Neural progenitor cell (in vitro differentiated cells): ENCODE data around the gene CD2BP2. TPM values are rescaled to one million over a fixed set of nuclear protein-coding genes. Genes with fewer than 3 reads are reported as not detected.

Experiments used
- DNase-seq: peaks from one replicate; pipeline ENCODE4 v3.0.0-alpha.2; 2016; ENCODE audit warnings: low spot score
- H2AFZ ChIP-seq: fragments of 200-600 bp; sonication (generic); replicated peaks from 2 replicates; pipeline ENCODE4 v1.6.1; 2016; ENCODE audit warnings: antibody characterized with exemption
- H3F3A ChIP-seq: fragments of 200-600 bp; sonication (generic); 2 replicates; pipeline ENCODE4 v1.6.1; 2016; ENCODE audit warnings: antibody characterized with exemption, low read depth
- H3K27ac ChIP-seq: fragments of 200-600 bp; sonication (generic); 2 replicates; pipeline ENCODE4 v1.5.1; 2016; ENCODE audit warnings: mild to moderate bottlenecking
- H3K27me3 ChIP-seq: fragments of 200-600 bp; sonication (generic); 2 replicates; pipeline ENCODE4 v1.6.1; 2016; ENCODE audit warnings: mild to moderate bottlenecking, moderate library complexity
- H3K36me3 ChIP-seq: fragments of 200-600 bp; sonication (generic); 2 replicates; pipeline ENCODE4 v1.5.1; 2016
- H3K4me1 ChIP-seq: fragments of 200-600 bp; sonication (generic); 2 replicates; pipeline ENCODE4 v1.6.1; 2016; ENCODE audit warnings: mixed run types
- H3K4me2 ChIP-seq: fragments of 200-600 bp; sonication (generic); 2 replicates; pipeline ENCODE4 v1.6.1; 2016
- H3K4me3 ChIP-seq: fragments of 200-600 bp; sonication (generic); 2 replicates; pipeline ENCODE4 v1.5.1; 2016
- H3K79me2 ChIP-seq: fragments of 200-600 bp; sonication (generic); 2 replicates; pipeline ENCODE4 v1.6.1; 2016; ENCODE audit warnings: low read depth
- H3K9ac ChIP-seq: fragments of 200-600 bp; sonication (generic); 2 replicates; pipeline ENCODE4 v1.6.1; 2016
- H3K9me3 ChIP-seq: fragments of 200-600 bp; sonication (generic); 2 replicates; pipeline ENCODE4 v1.5.1; 2016; ENCODE audit warnings: low read depth
- H4K20me1 ChIP-seq: fragments of 200-600 bp; sonication (generic); 2 replicates; pipeline ENCODE4 v1.6.1; 2016; ENCODE audit warnings: low read depth
- H3K27ac Mint-ChIP-seq: 3 replicates; pipeline ENCODE4 v1.8.0; 2021; ENCODE audit warnings: mixed read lengths
- H3K27me3 Mint-ChIP-seq: 2 replicates; pipeline ENCODE4 v1.8.0; 2022; ENCODE audit warnings: low read depth, mild to moderate bottlenecking, inconsistent platforms, moderate library complexity, mixed read lengths; ENCODE audit not compliant: insufficient read depth
- H3K36me3 Mint-ChIP-seq: 3 replicates; pipeline ENCODE4 v1.8.0; 2021; ENCODE audit warnings: mixed read lengths
- H3K4me1 Mint-ChIP-seq: 3 replicates; pipeline ENCODE4 v1.8.0; 2021; ENCODE audit warnings: mixed read lengths
- H3K4me3 Mint-ChIP-seq: 3 replicates; pipeline ENCODE4 v1.8.0; 2021; ENCODE audit warnings: mild to moderate bottlenecking, moderate library complexity, mixed read lengths
- H3K9me3 Mint-ChIP-seq: 3 replicates; pipeline ENCODE4 v1.8.0; 2020; ENCODE audit warnings: mixed read lengths
- CTCF ChIP-seq: fragments of 200-600 bp; sonication (generic); IDR thresholded peaks from 2 replicates; pipeline ENCODE4 v1.5.1; 2017; ENCODE audit warnings: antibody characterized with exemption, mild to moderate bottlenecking
- EZH2 ChIP-seq: fragments of 200-600 bp; sonication (generic); IDR thresholded peaks from 2 replicates; pipeline ENCODE4 v1.6.1; 2017; ENCODE audit warnings: antibody characterized with exemption, mild to moderate bottlenecking, moderate library complexity
- EZH2phosphoT487 ChIP-seq: fragments of 200-600 bp; sonication (generic); IDR thresholded peaks from 2 replicates; pipeline ENCODE4 v1.6.1; 2017; ENCODE audit warnings: antibody characterized with exemption
- total RNA-seq: library from RNA; depleted of rRNA; stranded (reverse); fragments of >200 nt; gene quantifications from 2 replicates; pipeline ENCODE4 v1.2.3, GENCODE V29; 2015; ENCODE audit warnings: low replicate concordance

The CD2BP2 gene
- total RNA-seq, 1 donor from 2014 or later, result 30.4 TPM

GRCh38 chr16:30380803-30381208 is 25.7 kb upstream of the CD2BP2 start:
- TF ChIP-seq CTCF, result no peak
- no peak for TF ChIP-seq EZH2phosphoT487
- TF ChIP-seq EZH2, result no peak
- Mint-ChIP-seq H3K4me3 (peak overlapping the region; percentile 73), H3K9me3 (no peaks in the 10 kb centered on the region), H3K27ac (no peak overlapping the region), H3K27me3 (peaks cover 2% of the 10 kb centered on the region), H3K36me3 (peaks cover 3% of the 10 kb centered on the region), H3K4me1 (peaks cover 29% of the 10 kb centered on the region)
- Histone ChIP-seq H3K27me3 (no peaks in the 10 kb centered on the region), H2AFZ (no peak overlapping the region), H3K79me2 (peaks cover 16% of the 10 kb centered on the region), H3K27ac (no peak overlapping the region), H3K4me1 (peaks cover 14% of the 10 kb centered on the region), H3K9me3 (no peaks in the 10 kb centered on the region), H3K36me3 (no peaks in the 10 kb centered on the region), H3K4me2 (no peak overlapping the region), H3F3A (peaks cover 27% of the 10 kb centered on the region), H3K9ac (no peak overlapping the region), H3K4me3 (no peak overlapping the region), H4K20me1 (peaks cover 6% of the 10 kb centered on the region)
- DNase-seq, result no peak

DNA sequence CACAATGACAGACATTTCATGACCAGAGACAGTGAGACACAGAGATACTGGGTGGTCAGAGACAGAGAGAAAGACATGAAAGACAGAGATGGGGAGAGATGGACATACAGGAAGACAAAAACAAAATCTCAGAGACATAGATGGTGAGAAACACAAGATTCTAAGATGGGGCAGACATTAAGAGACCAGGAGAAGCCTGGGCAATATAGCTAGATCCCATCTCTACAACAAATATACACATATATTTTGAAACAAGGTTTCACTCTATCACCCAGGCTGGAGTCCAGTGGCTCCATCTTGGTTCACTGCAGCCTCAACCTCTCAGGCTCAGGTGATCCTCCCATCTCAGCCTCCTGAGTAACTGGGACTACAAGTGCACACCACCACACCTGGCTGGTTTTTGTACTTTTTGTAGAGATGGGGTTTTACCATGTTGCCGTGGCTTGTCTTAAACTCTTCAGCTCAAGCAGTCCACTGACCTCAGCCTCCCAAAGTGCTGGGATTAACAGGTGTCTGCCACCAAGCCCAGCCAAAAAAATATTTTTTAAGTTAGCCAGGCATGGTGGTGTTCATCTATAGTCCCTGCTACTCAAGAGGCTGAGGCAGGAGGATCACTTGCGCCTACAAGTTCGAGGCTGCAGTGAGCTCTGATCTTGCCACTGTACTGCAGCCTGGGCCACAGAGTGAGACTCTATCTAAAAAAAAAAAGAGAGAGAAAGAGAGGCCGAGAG is 25.1 kb upstream of the CD2BP2 start:
- H3K27ac Mint-ChIP-seq, result peak overlapping the region; percentile 85
- Histone ChIP-seq H4K20me1 (peaks cover 6% of the 10 kb centered on the region), H3K79me2 (peaks cover 16% of the 10 kb centered on the region), H3K27me3 (no peaks in the 10 kb centered on the region), H3K4me2 (peak overlapping the region; percentile 79), H3K36me3 (no peaks in the 10 kb centered on the region), H3F3A (peaks cover 27% of the 10 kb centered on the region), H3K4me3 (no peak overlapping the region), H2AFZ (no peak overlapping the region), H3K27ac (no peak overlapping the region), H3K4me1 (peaks cover 17% of the 10 kb centered on the region), H3K9ac (no peak overlapping the region), H3K9me3 (no peaks in the 10 kb centered on the region)
- peaks cover 3% of the 10 kb centered on the region for H3K36me3 Mint-ChIP-seq
- DNase-seq, result no peak
- peak overlapping the region; percentile 95 for H3K4me3 Mint-ChIP-seq
- no peaks in the 10 kb centered on the region for H3K9me3 Mint-ChIP-seq
- TF ChIP-seq EZH2phosphoT487, result no peak
- TF ChIP-seq EZH2, result no peak
- TF ChIP-seq CTCF, result no peak
- H3K27me3 Mint-ChIP-seq, result no peaks in the 10 kb centered on the region
- H3K4me1 Mint-ChIP-seq, result peaks cover 33% of the 10 kb centered on the region

DNA sequence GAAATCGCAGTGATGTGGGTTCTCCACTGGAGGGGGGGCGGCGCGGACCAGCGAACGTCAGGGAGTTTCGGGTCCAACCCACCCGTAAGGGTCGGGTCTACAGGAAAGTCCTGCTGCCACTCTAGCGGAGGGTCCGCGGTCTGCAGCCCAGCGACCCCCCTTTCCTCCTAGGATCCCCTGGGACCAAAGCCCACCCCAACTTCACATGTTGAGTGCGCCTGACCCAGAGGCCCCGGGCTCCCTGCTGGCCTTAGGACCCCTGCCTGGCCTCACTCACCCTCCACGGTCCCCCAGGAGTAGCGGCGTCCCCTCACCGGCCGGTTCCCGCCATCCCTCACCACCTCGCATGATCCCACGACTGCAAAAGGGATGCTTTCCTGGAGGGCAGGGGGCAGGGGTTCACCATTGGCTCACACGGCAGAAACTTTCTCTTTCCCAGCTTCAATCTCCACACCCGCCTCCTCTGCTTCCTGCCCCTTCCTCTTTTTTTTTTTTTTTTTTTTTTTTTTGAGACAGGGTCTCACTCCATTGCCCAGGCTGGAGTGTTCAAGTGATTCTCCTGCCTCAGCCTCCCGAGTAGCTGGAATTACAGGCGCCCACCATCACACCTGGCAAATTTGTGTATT is 24.2 kb upstream of the CD2BP2 start:
- no peak for DNase-seq
- peaks cover 27% of the 10 kb centered on the region for H3F3A ChIP-seq
- H3K9ac ChIP-seq, result peak overlapping the region; percentile 47
- H3K27me3 Mint-ChIP-seq, result no peaks in the 10 kb centered on the region
- TF ChIP-seq EZH2phosphoT487 (no peak), CTCF (no peak), EZH2 (no peak)
- H3K4me3 ChIP-seq, result peak overlapping the region; percentile 62
- peak overlapping the region; percentile 79 for H3K4me2 ChIP-seq
- no peak overlapping the region for H2AFZ ChIP-seq
- peaks cover 19% of the 10 kb centered on the region for H3K4me1 ChIP-seq
- peaks cover 3% of the 10 kb centered on the region for H3K36me3 Mint-ChIP-seq
- H3K9me3 ChIP-seq, result no peaks in the 10 kb centered on the region
- H3K27ac ChIP-seq, result peak overlapping the region; percentile 60
- peak overlapping the region; percentile 95 for H3K4me3 Mint-ChIP-seq
- H3K27ac Mint-ChIP-seq, result no peak overlapping the region
- peaks cover 16% of the 10 kb centered on the region for H3K79me2 ChIP-seq
- H3K36me3 ChIP-seq, result no peaks in the 10 kb centered on the region
- H3K4me1 Mint-ChIP-seq, result peaks cover 33% of the 10 kb centered on the region
- peaks cover 6% of the 10 kb centered on the region for H4K20me1 ChIP-seq
- H3K27me3 ChIP-seq, result no peaks in the 10 kb centered on the region
- no peaks in the 10 kb centered on the region for H3K9me3 Mint-ChIP-seq
